HG02678 (cell line): Measurements from ENCODE around the gene NKIRAS1.

Experiments
- ATAC-seq: cut with Tn5 transposase; IDR thresholded peaks from one replicate; pipeline ENCODE4 v1.9.1; 2021; ENCODE audit warnings: mild to moderate bottlenecking, moderate library complexity; ENCODE audit not compliant: unreplicated experiment

Gene NKIRAS1

DNA sequence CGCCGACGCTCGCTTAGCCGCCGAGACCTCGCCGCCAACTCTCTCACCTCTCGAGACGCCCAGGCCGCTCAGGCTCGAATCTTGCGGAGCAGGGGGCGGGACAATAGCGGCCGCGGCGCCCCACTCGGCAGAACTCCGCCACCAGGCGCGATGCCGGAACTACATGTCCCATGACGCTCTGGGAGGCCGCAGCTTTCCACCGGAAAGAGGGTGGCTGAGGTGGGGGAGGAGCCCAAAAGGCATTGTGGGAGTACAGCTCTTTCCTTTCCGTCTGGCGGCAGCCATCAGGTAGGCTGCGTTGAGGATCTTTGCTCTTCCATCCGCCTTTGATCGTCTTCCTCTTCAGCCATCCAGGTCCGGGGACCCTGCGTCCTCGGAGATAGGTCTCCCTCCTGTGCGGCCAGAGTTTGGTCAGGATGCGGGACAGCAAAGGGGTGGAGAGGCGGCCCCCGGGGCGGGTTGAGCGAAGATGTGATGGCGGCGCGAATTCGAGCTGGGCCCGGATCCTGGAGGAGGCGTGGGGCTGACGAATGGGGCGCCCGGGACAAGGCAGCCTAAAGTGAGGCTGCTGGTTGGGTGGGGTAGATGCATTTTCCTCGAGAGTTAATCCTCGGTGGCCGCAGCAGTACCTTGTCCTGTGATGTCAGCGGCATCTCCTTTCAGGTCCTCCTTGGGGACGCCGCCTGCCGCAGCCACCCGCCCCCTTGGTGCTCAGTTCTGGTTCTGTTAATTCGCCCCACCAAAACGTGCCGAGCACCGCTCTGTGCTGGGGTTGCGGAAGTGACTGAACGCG is at the start of gene NKIRAS1, which contains the start of gene RPL15:
NKIRAS1 (minus strand) TSS at position 105 of the 793 bp plus-strand sequence. CDS start 6,086 bp downstream, outside the sequence.
RPL15 (plus strand) TSS at position 247 of the 793 bp plus-strand sequence. CDS start 728 bp downstream, outside the sequence.
- peak; percentile 92 for ATAC-seq

- no peak for ATAC-seq
Observed at GRCh38 chr3:23966328-23966727, 49.5 kb upstream of the NKIRAS1 start.

DNA sequence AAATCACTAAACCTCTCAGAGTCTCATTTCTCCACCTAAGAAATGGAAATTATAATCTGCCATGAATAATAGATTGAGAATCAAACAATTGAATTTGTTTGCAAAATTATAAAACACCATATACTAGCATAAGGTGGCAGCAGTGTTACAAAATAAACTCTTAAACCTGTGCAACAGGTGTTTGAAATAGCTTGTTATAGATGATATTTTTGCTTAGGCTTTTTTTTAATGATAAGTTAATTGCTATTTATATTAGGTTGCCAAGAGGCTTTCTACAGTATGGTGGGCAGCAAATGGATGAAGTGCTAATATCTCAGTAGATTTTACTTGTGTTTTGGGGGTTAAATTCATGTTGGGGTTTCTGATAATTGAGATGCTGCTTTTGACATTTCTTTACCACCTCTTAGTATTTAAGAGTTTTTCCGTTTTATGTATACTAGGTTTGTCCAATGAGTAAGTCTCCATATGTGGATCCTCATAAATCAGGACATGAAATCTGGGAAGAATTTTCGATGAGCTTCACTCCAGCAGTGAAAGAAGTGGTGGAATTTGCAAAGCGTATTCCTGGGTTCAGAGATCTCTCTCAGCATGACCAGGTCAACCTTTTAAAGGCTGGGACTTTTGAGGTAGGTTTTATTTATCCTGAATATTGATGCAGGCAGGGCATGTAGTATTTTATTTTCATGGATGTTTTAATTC is 47.9 kb upstream of the NKIRAS1 start:
- ATAC-seq, result no peak

- no peak for ATAC-seq
Observed at GRCh38 chr3:23961913-23962312, 45.1 kb upstream of the NKIRAS1 start.

DNA sequence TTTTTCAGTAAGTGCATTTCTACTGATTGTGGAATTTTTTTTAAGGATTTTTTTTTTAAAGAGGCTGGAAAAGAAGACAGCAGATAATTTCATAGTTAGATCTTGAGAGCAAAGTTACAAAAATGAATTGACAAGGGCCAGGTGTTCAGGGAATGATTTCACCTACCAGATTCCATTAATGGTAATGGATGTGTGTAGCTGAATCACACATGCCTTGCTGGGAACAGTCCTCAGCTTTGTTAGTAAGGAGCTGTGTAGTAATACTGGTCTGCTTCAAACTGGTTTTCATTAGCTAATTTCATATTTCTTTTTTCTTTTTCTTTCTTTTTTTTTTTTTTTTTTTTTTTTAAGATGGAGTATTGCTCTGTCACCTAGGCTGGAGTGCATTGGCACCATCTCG is 44.3 kb upstream of the NKIRAS1 start:
- ATAC-seq, result no peak

DNA sequence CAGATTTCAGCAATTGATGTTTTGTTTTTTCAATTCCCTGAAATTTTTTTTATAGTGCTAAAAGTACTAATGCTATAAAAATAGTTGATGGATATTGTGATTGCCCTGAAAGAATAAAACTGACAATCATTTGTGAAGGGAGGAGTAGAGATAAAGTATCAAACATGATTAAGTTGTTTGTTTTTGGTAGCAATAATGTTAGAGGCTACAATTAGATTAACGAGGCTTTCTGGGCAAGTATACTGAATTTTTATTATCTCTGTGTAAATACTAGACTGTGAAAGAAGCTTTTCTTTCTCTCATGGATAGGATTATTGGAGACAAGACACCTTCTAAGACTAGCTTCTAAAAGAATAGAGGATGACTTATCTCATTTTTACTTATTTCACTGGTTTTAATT is 43.9 kb upstream of the NKIRAS1 start:
- ATAC-seq, result no peak

DNA sequence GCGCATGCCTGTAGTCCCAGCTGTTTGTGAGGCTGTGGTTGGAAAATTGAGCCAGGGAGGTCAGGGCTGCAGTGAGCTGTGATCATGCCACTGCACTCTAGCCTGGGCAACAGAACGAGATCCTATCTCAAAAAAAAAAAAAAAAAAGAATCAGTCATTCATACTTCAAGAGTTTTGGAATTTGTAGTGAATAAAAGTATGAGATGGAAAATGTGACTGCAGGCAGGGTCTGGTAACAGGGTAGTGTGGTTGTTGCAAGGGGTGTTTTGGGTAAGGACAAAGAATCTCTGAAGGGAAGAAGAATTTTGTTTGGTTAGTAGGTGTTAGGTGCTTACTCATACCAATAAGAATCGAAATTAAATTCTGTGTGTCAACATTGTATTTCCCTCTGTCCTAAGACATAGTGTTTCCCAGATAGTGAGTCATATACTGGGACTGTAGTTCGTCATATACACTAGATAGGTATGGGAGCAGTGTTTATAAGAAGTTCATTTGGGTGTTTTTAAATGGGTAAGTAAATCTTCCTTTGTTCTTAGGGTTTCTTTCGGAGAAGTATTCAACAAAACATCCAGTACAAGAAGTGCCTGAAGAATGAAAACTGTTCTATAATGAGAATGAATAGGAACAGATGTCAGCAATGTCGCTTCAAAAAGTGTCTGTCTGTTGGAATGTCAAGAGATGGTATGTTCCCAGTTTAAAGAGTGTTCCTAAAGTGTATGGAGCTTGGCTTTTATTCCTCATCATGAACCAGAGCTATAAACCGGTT is 42.5 kb upstream of the NKIRAS1 start:
- ATAC-seq, result no peak

DNA sequence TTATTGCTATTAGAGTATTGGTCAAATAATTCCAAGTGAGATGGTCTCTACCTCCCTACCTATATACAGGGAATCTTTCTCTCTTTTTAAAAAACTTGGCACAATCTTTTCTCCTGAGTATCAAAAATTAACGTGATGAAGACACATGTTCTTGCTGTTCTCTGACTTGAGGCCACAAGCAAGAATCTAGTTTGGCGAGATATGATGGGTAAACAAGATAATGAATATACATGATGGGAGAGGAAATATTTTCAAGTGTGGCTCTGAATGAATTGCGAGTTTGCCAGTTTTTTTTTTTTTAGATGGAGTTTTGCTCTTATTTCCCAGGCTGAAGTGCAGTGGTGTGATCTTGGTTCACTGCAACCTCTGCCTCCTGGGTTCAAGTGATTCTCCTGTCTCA is 39.9 kb upstream of the NKIRAS1 start:
- no peak for ATAC-seq

- no peak for ATAC-seq
Observed at GRCh38 chr3:23954144-23954543, 37.4 kb upstream of the NKIRAS1 start.

GRCh38 chr3:23953523-23953922 is 36.7 kb upstream of the NKIRAS1 start:
- no peak for ATAC-seq

- ATAC-seq, result peak; percentile 65
Observed at GRCh38 chr3:23952646-23953045, 35.9 kb upstream of the NKIRAS1 start.

- peak; percentile 23 for ATAC-seq
Observed at GRCh38 chr3:23950293-23950692, 33.5 kb upstream of the NKIRAS1 start.

GRCh38 chr3:23949784-23950183 is 33.0 kb upstream of the NKIRAS1 start:
- ATAC-seq, result peak; percentile 16

DNA sequence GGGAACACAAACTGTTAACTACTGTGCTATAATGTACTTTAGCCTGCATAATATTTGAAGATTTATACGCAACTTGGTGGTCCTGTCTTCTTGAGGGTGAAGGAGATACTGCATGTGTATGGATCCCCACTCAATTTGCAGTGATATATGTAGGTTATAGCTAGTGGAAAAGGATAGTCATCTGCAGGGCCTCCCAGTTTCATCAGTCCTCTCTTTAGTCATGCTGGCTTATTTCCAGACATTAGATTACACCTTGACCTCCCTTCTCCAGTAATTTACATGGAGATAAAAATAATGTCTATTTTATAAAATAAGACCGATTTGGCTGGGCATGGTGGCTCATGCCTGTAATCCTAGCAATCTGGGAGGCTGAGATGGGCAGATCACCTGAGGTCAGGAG is 32.0 kb upstream of the NKIRAS1 start:
- no peak for ATAC-seq

- peak; percentile 74 for ATAC-seq
Observed at GRCh38 chr3:23945913-23946687, 29.3 kb upstream of the NKIRAS1 start.

DNA sequence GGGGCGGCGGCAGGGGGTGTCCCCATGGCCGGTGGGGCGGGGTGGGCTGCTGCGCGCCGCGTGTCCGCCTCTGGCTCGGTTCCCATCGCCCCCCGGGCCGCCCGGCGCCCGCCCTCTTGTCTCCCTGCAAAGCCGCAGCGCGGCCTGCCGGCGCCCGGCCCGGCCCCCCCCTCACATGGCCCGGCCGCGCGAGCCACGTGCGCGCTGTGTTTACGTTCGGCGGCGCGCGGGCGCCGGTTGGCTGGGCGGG is 28.8 kb upstream of the NKIRAS1 start:
- no peak for ATAC-seq

- peak; percentile 56 for ATAC-seq
Observed at GRCh38 chr3:23944861-23945662, 28.3 kb upstream of the NKIRAS1 start, which contains the start of gene NR1D2. Gene NR1D2 (plus strand): TSS chr3:23945286. CDS start chr3:23945579, 293 bp downstream.

- ATAC-seq, result no peak
Observed at GRCh38 chr3:23944007-23944783, 27.4 kb upstream of the NKIRAS1 start.

- no peak for ATAC-seq
Observed at GRCh38 chr3:23942546-23942945, 25.8 kb upstream of the NKIRAS1 start.
